ENCODE measurements around the gene C4orf50. TPM values are rescaled to one million over a fixed set of nuclear protein-coding genes. Genes with fewer than 3 reads are reported as not detected.

Gene C4orf50
- polyA plus RNA-seq, 3 donors = not detected

DNA sequence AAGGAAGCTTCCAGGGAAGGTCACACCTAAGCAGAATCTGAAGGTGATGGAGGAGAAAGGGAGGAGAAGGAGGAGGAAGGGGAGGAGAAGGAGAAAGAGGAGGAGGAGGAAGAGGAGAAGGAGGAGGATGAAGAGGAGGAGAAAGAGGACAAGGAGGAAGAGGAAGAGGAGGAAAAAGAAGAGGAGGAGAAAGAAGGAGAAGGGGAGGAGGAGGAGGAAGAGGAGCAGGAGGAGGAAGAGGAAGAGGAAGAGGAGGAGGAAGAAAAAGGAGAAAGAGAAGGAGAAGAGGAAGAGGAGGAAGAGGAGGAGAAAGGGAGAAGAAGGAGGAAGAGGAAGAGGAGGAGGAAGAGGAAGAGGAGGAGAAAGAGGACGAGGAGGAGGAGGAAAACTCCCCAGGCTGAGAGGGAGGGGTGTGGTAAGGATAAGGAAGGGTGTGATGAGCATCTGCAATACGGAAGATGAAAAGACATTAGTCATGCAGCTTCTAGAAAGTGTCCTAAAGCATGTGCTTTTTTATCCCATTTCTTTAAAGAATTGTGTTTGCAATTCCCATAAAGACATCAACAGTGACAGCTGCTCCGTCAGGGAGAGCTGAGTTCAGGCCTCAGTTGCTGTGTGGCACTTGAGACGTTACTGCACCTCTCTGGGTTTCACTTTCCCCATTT is 166.5 kb downstream of the C4orf50 start:
- H3K4me3 ChIP-seq (replicated peaks in 1 of 3; ENCODE audit: low read depth in 2 of 3, low read length in 3 of 3) = no peak overlapping the region
- no peaks in the 10 kb centered on the region for H3K9me3 ChIP-seq (replicated peaks in 1 of 2; ENCODE audit: control insufficient read depth in 1 of 2, insufficient read depth in 1 of 2, low read length in 2 of 2)
- Mint-ChIP-seq H3K27ac (no peak overlapping the region), H3K4me1 (no peaks in the 10 kb centered on the region), H3K9me3 (no peaks in the 10 kb centered on the region), H3K4me3 (no peak overlapping the region), H3K36me3 (no peaks in the 10 kb centered on the region), H3K27me3 (ENCODE audit: low read depth in 3 of 3) (peaks cover 0 to 4% (median 4%) of the 10 kb centered on the region in 3 donors)
- H3K4me1 ChIP-seq (ENCODE audit: control insufficient read depth in 1 of 2, insufficient read depth in 2 of 2, low read length in 2 of 2) = no peaks in the 10 kb centered on the region
- no peak overlapping the region for H3K9ac ChIP-seq (ENCODE audit: insufficient read depth, low read length, poor library complexity, severe bottlenecking)
- no peak for TF ChIP-seq CTCF (IDR thresholded peaks at IDR 0.05)
- H3K4me2 ChIP-seq (replicated peaks; ENCODE audit: extremely low read depth, low read length, poor library complexity, severe bottlenecking) = no peak overlapping the region
- H3K27ac ChIP-seq (ENCODE audit: low read depth in 1 of 2, low read length in 2 of 2) = no peak overlapping the region
- WGBS (ENCODE audit: insufficient coverage) = 89% methylated on average over 2 of the region's 4 CpGs
- no peak for DNase-seq
- no peak overlapping the region for H2AFZ ChIP-seq (ENCODE audit: insufficient read depth, low read depth, low read length, poor library complexity, severe bottlenecking)
- no peaks in the 10 kb centered on the region for H3K27me3 ChIP-seq (ENCODE audit: control insufficient read depth in 2 of 2, insufficient read depth in 2 of 2, low read length in 2 of 2)
- H4K20me1 ChIP-seq (ENCODE audit: insufficient read depth, low read length) = no peaks in the 10 kb centered on the region
- no peaks in the 10 kb centered on the region for H3K36me3 ChIP-seq (replicated peaks in 1 of 2; ENCODE audit: control insufficient read depth in 1 of 2, insufficient read depth in 2 of 2, low read length in 2 of 2)
- intact Hi-C loops (cut with micrococcal nuclease) = no loop called here
- H3K79me2 ChIP-seq (ENCODE audit: insufficient read depth, low read length) = no peaks in the 10 kb centered on the region

Small RNA genes lying within 50 kb of the gene (small RNA-seq; reads per million reads assigned to genes)
- gene MIR378D1 (ENCODE audit: insufficient read length, low read depth) = not detected

Other genes with a start within 250 kb of the C4orf50 start
- not detected for gene CRMP1, start 125.3 kb downstream of the C4orf50 start, polyA plus RNA-seq
- gene JAKMIP1, start 182.1 kb upstream of the C4orf50 start, polyA plus RNA-seq = under 1 TPM in 1 of 3 donors, not detected in 2; 0.08 TPM